ENCODE results near the gene TCP1. TPM values are rescaled to one million over a fixed set of nuclear protein-coding genes. Genes with fewer than 3 reads are reported as not detected.

The TCP1 gene
- total RNA-seq, 1 experiment from 2014 or later, result 412 TPM

DNA sequence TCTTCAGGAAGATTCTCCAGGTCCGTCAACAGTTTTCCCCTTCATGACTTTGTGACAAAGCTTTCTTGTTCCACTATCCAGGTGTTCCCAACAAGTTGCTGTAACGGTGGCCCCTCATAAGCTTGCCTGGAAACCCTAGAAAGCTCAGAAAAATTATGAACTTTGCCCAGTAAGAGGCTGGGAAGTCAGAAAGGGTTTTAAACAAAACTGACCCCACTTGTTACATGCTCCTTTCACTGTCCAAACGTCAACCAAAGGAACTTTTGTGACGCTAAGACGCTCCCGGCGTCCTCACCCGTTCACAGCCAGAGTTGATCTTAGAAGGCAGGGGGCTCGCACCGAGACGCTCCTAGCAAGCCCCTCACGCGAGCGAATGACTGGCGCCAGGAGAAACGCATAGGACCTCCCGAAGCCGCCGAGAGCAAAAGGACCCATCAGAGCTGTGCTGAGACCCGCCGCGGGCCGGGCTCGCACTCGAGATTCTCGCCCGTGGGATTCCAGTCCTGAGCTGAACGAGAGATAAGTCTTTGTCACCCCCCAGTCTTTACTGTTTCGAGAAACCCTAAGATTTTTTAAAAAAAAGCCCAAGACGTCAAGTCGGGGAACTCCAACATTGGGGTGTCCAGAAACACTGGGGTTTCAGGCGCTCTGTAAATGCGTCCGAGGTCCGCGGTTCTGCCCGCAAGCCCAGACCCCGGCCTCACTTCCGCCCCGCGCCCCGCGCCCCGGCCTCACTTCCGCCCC, 28.1 kb downstream of the TCP1 start:
- Histone ChIP-seq H2BK20ac (ENCODE audit: low read depth, low read length, poor library complexity, severe bottlenecking) (no peak overlapping the region), H3T11ph (ENCODE audit: low read length) (no peak overlapping the region), H2AK5ac (ENCODE audit: insufficient read length, low read length) (no peak overlapping the region), H3K27ac (ENCODE audit: insufficient read length, low read depth, low read length) (peak overlapping the region; percentile 67), H3K9me3 (ENCODE audit: control insufficient read depth, low read depth, low read length) (no peaks in the 10 kb centered on the region), H4K91ac (ENCODE audit: insufficient read length, low read depth, low read length) (no peak overlapping the region), H3K4me2 (ENCODE audit: insufficient read depth, insufficient read length, low read length) (peak overlapping the region; percentile 91), H3K27me3 (ENCODE audit: insufficient read depth, low read length) (no peaks in the 10 kb centered on the region; the same call in 1 of the 2 replicates), H2BK5ac (ENCODE audit: insufficient read length, low read length) (peak overlapping the region; percentile 49), H3K9ac (ENCODE audit: extremely low read depth, insufficient read length, low read length) (peak overlapping the region; percentile 82), H2BK15ac (ENCODE audit: low read depth, low read length) (no peak overlapping the region), H3K23ac (ENCODE audit: insufficient read length, low read depth, low read length) (no peak overlapping the region), H2BK12ac (ENCODE audit: insufficient read length, low read depth, low read length) (no peak overlapping the region), H3K79me1 (ENCODE audit: insufficient read depth, low read depth, low read length, poor library complexity, severe bottlenecking) (peaks cover 3% of the 10 kb centered on the region), H2BK120ac (ENCODE audit: low read depth, low read length, poor library complexity, severe bottlenecking) (no peak overlapping the region), H3K4me1 (ENCODE audit: insufficient read depth, low read length) (peaks cover 2% of the 10 kb centered on the region; the same call in 1 of the 2 replicates), H4K20me1 (ENCODE audit: control insufficient read depth, insufficient read depth, insufficient read length) (peaks cover 2% of the 10 kb centered on the region), H2AFZ (ENCODE audit: low read length) (no peak overlapping the region), H3K56ac (ENCODE audit: insufficient read length, low read depth, low read length) (no peak overlapping the region), H4K5ac (ENCODE audit: insufficient read length, low read depth, low read length) (no peak overlapping the region), H3K79me2 (ENCODE audit: insufficient read depth, low read length) (peaks cover 3% of the 10 kb centered on the region; the same call in 1 of the 2 replicates), H3K4ac (ENCODE audit: low read depth, low read length) (no peak overlapping the region), H4K8ac (replicated peaks; ENCODE audit: insufficient read length, low read depth, low read length) (no peak overlapping the region), H3K14ac (ENCODE audit: insufficient read depth, low read length) (peak overlapping the region; percentile 88), H3K23me2 (ENCODE audit: insufficient read length, low read depth, low read length, poor library complexity, severe bottlenecking) (peaks cover 15% of the 10 kb centered on the region), H3K18ac (ENCODE audit: insufficient read length, low read depth, low read length) (peak overlapping the region; percentile 67)
- H3K36me3 Mint-ChIP-seq (ENCODE audit: insufficient read depth in 1 of 3, low read depth in 3 of 3), result peaks cover 36 to 59% (median 53%) of the 10 kb centered on the region in 3 experiments
- TF ChIP-seq, protein P1, sequence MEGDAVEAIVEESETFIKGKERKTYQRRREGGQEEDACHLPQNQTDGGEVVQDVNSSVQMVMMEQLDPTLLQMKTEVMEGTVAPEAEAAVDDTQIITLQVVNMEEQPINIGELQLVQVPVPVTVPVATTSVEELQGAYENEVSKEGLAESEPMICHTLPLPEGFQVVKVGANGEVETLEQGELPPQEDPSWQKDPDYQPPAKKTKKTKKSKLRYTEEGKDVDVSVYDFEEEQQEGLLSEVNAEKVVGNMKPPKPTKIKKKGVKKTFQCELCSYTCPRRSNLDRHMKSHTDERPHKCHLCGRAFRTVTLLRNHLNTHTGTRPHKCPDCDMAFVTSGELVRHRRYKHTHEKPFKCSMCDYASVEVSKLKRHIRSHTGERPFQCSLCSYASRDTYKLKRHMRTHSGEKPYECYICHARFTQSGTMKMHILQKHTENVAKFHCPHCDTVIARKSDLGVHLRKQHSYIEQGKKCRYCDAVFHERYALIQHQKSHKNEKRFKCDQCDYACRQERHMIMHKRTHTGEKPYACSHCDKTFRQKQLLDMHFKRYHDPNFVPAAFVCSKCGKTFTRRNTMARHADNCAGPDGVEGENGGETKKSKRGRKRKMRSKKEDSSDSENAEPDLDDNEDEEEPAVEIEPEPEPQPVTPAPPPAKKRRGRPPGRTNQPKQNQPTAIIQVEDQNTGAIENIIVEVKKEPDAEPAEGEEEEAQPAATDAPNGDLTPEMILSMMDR (conservative IDR thresholded peaks at IDR 0.05), result no peak
- WGBS (ENCODE audit: extremely low coverage, insufficient read length, low lambda C conversion rate), result no CpG with 5 or more reads among the region's 45 CpGs
- no peaks in the 10 kb centered on the region; a peak in 1 of 5 replicates for H3K9me3 Mint-ChIP-seq
- H3K4me3 Mint-ChIP-seq, result peak overlapping the region; percentile 85 to 93
- peak overlapping the region; percentile 96 to 99 (median 97) for H3K27ac Mint-ChIP-seq
- DNase-seq, result peak; percentile 45
- no peaks in the 10 kb centered on the region for H3K27me3 Mint-ChIP-seq (ENCODE audit: low read depth)
- H3K4me1 Mint-ChIP-seq, result peaks cover 32 to 33% of the 10 kb centered on the region in 2 experiments

All from H9 (cell line).